Measurements from ENCODE around the gene KNSTRN.

GRCh38 chr15:40337597-40337996 lies 44.9 kb upstream of the KNSTRN start:
- TF ChIP-seq POLR2A (IDR thresholded peaks at IDR 0.05; ENCODE audit: low read length) (no peak), GATA1 (IDR thresholded peaks at IDR 0.05; ENCODE audit: low read depth, low read length) (no peak)
